Gastroesophageal sphincter (tissue), 3 donors: ENCODE measurements around the gene SCN2B.

Source experiments
- CTCF ChIP-seq, 4 experiments: fragments of 200-600 bp in 2 of 4; fragments of 450-650 bp in 2 of 4; sonication (generic) in 1 of 4; IDR thresholded peaks; one replicate each; pipeline ENCODE4 v1.5.1; 2017 to 2019; ENCODE audit warnings: antibody characterized with exemption in 4 of 4, mild to moderate bottlenecking in 2 of 4, moderate library complexity in 2 of 4
- EP300 ChIP-seq: sonication (generic); formaldehyde crosslinking; IDR thresholded peaks from one replicate; pipeline ENCODE4 v1.6.1; 2017; ENCODE audit warnings: antibody characterized with exemption, mild to moderate bottlenecking
- POLR2A ChIP-seq, 2 donors: fragments of 450-650 bp; IDR thresholded peaks; one replicate each; pipeline ENCODE4 v1.6.1; 2017; ENCODE audit warnings: antibody characterized with exemption in 2 of 2, mild to moderate bottlenecking in 2 of 2, moderate library complexity in 1 of 2

DNA sequence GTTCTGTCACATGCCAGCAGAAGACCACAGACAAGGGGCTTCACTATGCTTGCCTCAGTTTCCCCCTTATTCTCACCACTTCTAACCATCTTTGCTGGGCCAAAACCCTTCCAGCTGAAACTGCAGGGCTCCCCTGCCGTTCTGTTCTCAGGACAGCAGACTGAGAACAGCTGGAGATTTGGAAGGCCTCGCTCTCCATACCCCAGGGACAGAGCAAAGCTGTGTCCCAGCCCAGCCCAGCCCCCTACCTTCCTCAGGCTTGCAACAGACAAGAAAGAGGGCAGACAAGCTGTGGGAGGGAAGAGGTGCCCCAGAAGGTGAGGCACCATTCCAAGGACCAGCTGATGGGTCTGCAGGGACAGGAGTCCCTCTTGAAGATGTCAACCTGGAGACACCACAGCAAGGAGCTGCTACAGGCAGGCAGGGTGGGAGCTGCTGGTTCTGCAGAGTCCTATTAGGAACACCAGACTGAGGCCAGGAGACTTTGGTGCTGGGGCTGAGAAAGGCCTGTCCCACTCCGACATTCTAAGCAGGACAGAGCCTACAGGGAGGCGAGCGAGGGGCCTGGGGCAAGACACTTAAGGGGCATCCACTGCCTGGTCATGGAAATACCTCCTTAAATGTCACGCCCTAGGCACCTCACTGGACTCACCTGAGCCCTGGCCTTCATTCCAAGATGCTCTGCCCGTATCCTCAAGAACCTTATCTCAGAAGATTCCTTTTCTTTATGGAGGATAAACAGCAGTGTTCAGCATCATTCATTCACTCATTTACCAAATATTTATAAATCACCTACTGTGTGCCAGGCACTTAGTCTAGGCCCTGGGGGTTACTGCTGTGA, 6.9 kb downstream of the SCN2B start:
- TF ChIP-seq POLR2A (IDR thresholded peaks at IDR 0.05) (no peak), CTCF (IDR thresholded peaks at IDR 0.05) (no peak), EP300 (no peak)
